GM12874 (cell line): ENCODE data around the gene RNF144B.

ENCODE experiments used
- TF ChIP-seq, protein P1 (sequence below): IDR thresholded peaks from 2 replicates; pipeline ENCODE4 v1.5.1; 2011; ENCODE audit warnings: low read depth, mild to moderate bottlenecking, control low read depth, low read length, moderate library complexity; ENCODE audit not compliant: insufficient read depth

The RNF144B gene

DNA sequence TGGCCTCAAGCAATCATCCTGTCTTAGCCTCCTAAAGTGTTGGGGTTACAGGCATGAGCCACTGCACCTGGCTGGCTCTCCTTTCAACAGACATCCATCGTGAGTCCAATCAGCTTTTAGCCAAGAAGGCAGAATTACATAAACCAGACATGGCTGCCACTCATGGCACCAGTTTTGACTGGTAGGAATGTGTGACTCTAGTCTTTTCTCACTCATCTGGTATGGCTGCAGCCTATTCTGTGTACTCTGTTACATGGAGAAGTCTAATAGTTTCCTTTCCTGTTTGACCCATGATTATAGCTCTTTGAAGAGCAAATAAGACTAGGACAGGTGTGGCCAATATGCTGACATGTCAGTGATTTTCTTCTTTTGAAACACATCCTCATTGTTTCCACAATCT is 27.0 kb upstream of the RNF144B start:
- TF ChIP-seq, protein P1, sequence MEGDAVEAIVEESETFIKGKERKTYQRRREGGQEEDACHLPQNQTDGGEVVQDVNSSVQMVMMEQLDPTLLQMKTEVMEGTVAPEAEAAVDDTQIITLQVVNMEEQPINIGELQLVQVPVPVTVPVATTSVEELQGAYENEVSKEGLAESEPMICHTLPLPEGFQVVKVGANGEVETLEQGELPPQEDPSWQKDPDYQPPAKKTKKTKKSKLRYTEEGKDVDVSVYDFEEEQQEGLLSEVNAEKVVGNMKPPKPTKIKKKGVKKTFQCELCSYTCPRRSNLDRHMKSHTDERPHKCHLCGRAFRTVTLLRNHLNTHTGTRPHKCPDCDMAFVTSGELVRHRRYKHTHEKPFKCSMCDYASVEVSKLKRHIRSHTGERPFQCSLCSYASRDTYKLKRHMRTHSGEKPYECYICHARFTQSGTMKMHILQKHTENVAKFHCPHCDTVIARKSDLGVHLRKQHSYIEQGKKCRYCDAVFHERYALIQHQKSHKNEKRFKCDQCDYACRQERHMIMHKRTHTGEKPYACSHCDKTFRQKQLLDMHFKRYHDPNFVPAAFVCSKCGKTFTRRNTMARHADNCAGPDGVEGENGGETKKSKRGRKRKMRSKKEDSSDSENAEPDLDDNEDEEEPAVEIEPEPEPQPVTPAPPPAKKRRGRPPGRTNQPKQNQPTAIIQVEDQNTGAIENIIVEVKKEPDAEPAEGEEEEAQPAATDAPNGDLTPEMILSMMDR: no peak

DNA sequence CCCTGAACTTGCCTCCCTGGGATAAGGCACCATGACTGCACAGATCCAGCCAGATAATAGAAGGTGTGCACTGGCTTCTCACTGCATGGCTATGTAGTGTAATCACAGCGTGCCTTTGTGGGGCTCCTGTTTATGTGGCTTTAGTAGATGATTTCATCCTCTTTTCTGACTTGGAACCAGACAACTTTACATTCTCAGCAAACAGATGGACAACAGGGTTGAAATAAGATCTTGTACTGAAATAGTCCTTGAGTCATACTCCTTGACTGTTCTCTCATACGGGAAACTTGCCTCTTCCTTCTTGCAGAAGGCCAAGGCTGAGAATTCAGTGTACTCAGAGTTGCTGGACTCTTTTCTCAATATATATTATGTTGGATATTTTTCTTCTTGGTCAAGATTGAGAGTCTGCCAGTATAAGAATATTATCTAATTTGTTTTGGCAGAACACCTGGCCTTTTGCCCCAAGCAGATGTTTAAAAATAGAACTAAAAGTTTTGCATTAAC is 25.0 kb upstream of the RNF144B start:
- TF ChIP-seq, protein P1: no peak

DNA sequence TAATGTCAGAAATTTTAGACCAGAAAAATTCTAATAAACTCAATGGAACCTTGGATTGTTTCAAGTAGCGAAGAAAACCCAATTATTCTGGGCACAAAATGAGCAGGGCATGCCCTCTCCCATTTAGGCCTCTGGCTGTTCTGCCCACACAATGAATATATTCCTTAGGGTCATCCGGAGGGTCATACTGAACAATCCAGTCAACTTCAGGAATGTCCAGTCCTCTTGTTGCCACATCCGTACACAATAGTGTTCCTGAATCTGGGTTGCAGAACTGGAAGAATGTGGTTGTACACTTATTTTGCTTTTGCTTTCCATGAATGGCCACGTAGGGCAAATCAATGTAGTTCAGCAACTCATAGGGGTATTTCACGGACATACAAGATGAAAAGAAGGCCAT is 23.4 kb upstream of the RNF144B start:
- TF ChIP-seq, protein P1: no peak

DNA sequence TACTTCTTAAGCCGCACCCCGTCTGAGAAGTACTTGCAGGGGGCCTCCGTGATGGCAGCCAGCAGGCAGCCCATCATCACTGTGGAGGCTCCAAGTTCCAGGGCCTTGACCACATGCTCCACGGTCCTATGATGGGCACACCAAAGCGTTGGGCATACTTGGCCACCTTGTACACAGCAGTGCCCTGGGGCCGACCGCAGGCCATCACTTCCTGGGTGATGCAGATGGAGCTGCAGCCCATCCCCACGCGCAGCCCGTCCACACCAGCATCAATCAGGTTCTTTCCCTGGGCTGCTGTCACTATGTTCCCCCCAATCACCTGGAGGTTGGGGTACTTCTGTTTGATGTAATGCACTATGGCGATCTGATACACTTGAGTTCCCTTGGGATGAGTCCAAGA is 19.8 kb upstream of the RNF144B start:
- TF ChIP-seq, protein P1: no peak

DNA sequence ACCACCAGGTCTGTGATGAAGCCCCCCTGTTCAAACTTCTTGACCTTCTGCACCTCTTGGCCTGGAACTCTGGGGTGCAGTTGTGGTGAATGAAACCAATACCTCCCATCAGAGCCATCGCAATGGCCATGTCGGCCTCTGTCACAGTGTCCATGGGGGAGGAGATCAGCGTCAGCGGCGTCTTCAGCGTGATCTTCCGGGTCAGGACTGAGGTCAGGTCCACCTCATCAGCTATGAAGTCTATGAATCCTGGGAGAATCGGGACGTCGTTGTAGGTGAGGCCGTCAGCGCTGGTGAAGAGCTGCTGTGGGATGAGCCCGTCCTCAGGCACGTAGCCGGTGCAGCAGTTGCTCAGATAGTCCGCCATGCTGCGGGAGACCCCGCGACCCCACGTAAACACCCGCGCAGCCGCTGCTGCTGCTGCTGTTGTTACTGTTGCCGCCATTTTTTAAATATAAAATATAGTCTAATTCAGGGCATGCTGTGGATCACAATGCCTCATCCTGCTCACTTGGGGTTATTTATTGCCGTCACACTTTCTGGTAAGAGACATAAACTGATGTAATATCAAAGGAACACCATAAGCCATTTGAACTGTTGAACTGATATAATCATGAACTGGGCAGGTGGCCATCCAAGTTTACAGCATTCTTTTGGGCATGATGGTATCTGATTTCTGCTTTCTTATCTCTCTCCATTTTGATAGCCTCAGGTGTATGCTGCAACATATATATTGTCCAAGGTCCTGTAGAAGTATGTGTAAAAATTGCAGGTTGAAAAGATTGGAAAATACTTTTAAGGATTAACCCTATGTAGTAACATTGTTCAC is 18.7 kb upstream of the RNF144B start:
- TF ChIP-seq, protein P1: no peak

DNA sequence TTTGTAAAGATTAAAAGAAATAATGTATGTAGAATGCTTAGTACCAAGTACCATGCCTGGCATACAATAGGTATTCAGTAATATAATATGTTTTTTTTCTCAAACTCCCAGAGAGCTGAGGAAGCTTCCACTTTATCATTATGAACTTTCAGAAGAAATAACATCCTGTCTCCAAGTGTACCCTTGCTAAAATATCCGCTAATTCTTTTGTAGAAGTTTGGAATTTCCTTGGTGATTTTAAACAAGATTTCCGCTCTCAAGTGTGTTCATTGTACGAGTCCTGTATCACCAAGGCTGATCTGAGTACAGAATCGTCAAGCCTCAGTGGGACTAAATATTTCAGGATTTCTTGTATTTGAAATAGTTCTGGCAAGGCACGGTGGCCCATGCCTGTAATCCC is 16.1 kb upstream of the RNF144B start:
- TF ChIP-seq, protein P1: no peak

DNA sequence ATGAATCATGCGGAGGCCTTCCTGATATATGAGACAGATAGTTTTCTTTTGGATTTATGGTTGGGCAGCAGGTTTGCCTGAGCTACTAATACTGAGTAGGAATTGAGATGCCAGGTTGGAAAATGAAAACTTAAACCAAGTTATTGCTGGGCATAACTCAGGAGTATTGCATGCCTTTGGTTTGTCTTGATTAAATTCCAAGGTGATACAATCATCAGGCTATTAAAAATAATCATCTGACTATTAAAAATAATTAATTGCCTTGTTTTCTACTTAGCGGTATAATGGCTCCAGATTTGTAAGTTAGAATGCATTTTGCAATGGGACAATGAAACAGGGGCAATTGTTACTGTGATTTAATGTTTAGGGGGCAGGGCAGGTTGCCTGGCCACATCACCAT is 15.5 kb upstream of the RNF144B start:
- TF ChIP-seq, protein P1: no peak
